GM23248 (cell line): Measurements from ENCODE around the gene PPP1R16B.

ENCODE experiments used
- EZH2 ChIP-seq: fragments of 200-600 bp; sonication (generic); IDR thresholded peaks from 2 replicates; pipeline ENCODE4 v1.6.1; 2018; ENCODE audit warnings: antibody characterized with exemption, mild to moderate bottlenecking; ENCODE audit not compliant: insufficient read depth, poor library complexity, severe bottlenecking
- EZH2phosphoT487 ChIP-seq: fragments of 200-600 bp; sonication (generic); IDR thresholded peaks from 2 replicates; pipeline ENCODE4 v1.6.1; 2018; ENCODE audit warnings: antibody characterized with exemption, moderate library complexity, mild to moderate bottlenecking, low read depth; ENCODE audit not compliant: insufficient read depth

DNA sequence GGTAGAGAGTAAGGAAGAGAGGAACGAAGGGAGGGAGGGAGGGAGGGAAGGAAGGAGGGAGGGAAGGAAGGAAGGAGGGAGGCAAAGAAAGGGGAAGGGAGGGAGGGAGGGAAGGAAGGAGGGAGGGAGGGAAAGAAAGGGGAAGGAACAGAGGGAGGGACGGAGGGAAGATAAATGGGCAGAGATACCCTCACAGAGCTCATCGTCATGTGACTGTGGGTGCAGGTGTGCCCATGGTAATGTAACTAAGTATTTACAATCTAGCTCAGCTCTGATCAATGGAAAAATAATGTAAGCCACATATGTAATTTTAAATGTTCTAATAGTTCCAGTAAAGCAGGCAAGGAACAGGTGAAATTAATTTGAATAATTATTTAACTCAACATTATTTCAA lies 66.1 kb downstream of the PPP1R16B start:
- TF ChIP-seq EZH2: no peak
- no peak for TF ChIP-seq EZH2phosphoT487
